DOHH2 (cell line): Measurements from ENCODE around the gene SMOC2.

Source experiments
- H3F3A ChIP-seq: fragments of 200-600 bp; sonication (generic), shearing (Covaris generic); 2 replicates; pipeline ENCODE4 v1.6.0; 2016; ENCODE audit warnings: antibody characterized with exemption, mild to moderate bottlenecking; ENCODE audit not compliant: control insufficient read depth, insufficient read depth
- H3K27ac ChIP-seq: fragments of 200-600 bp; sonication (generic); 2 replicates; pipeline ENCODE4 v1.5.1; 2014; ENCODE audit warnings: low read depth, mild to moderate bottlenecking, low read length, moderate library complexity
- H3K27me3 ChIP-seq: fragments of 200-600 bp; sonication (generic); 2 replicates; pipeline ENCODE4 v1.6.1; 2014; ENCODE audit warnings: mild to moderate bottlenecking, low read length, mixed read lengths; ENCODE audit not compliant: control insufficient read depth
- H3K36me3 ChIP-seq: fragments of 200-600 bp; sonication (generic); 2 replicates; pipeline ENCODE4 v1.6.1; 2014; ENCODE audit warnings: mild to moderate bottlenecking, low read length, moderate library complexity, mixed read lengths; ENCODE audit not compliant: control insufficient read depth
- H3K4me1 ChIP-seq: fragments of 200-600 bp; sonication (generic); 2 replicates; pipeline ENCODE4 v1.6.1; 2014; ENCODE audit warnings: mild to moderate bottlenecking, low read length, mixed read lengths; ENCODE audit not compliant: control insufficient read depth
- H3K4me2 ChIP-seq: fragments of 200-600 bp; sonication (generic); 2 replicates; pipeline ENCODE4 v1.6.0; 2014; ENCODE audit warnings: mild to moderate bottlenecking, low read length, moderate library complexity
- H3K4me3 ChIP-seq: fragments of 200-600 bp; sonication (generic); 2 replicates; pipeline ENCODE4 v1.5.1; 2014; ENCODE audit warnings: mild to moderate bottlenecking, low read length, mixed read lengths
- H3K79me2 ChIP-seq: fragments of 200-600 bp; sonication (generic); 2 replicates; pipeline ENCODE4 v1.6.1; 2014; ENCODE audit warnings: mild to moderate bottlenecking, low read length, mixed read lengths; ENCODE audit not compliant: control insufficient read depth
- H3K9me2 ChIP-seq: fragments of 200-600 bp; sonication (generic); replicated peaks from 2 replicates; pipeline ENCODE4 v1.6.1; 2014; ENCODE audit warnings: mild to moderate bottlenecking, low read length, mixed read lengths; ENCODE audit not compliant: control insufficient read depth
- H3K9me3 ChIP-seq: fragments of 200-600 bp; sonication (generic); 2 replicates; pipeline ENCODE4 v1.6.1; 2014; ENCODE audit warnings: antibody characterized with exemption, low read length, mixed read lengths; ENCODE audit not compliant: control insufficient read depth, insufficient read depth
- H4K20me1 ChIP-seq: fragments of 200-600 bp; sonication (generic); 2 replicates; pipeline ENCODE4 v1.6.0; 2014; ENCODE audit warnings: low read depth, mild to moderate bottlenecking, antibody characterized with exemption, low read length, moderate library complexity; ENCODE audit not compliant: control insufficient read depth, insufficient read depth
- CTCF ChIP-seq: fragments of 200-600 bp; sonication (generic); IDR thresholded peaks from one replicate; pipeline ENCODE4 v1.5.1; 2014; ENCODE audit warnings: antibody characterized with exemption, mild to moderate bottlenecking, low read depth, low read length; ENCODE audit not compliant: poor library complexity, severe bottlenecking
- EZH2phosphoT487 ChIP-seq: fragments of 200-600 bp; sonication (generic); IDR thresholded peaks from 2 replicates; pipeline ENCODE4 v1.6.1; 2017; ENCODE audit warnings: borderline replicate concordance, mild to moderate bottlenecking, antibody characterized with exemption, low read length, moderate library complexity, mixed read lengths

SMOC2 gene

GRCh38 chr6:168709390-168709789 is 268.4 kb downstream of the SMOC2 start:
- Histone ChIP-seq H3K9me3 (no peaks in the 10 kb centered on the region), H3K36me3 (no peaks in the 10 kb centered on the region), H3K27me3 (no peaks in the 10 kb centered on the region), H3K27ac (no peak overlapping the region), H3K4me2 (no peak overlapping the region), H4K20me1 (no peaks in the 10 kb centered on the region), H3K4me1 (no peaks in the 10 kb centered on the region), H3K4me3 (no peak overlapping the region), H3K9me2 (no peaks in the 10 kb centered on the region), H3F3A (no peaks in the 10 kb centered on the region), H3K79me2 (no peaks in the 10 kb centered on the region)
- TF ChIP-seq EZH2phosphoT487, result no peak
- no peak for TF ChIP-seq CTCF

- H4K20me1 ChIP-seq, result no peaks in the 10 kb centered on the region
- H3K9me3 ChIP-seq, result no peaks in the 10 kb centered on the region
- H3K27me3 ChIP-seq, result no peaks in the 10 kb centered on the region
- no peaks in the 10 kb centered on the region for H3K79me2 ChIP-seq
- no peak for TF ChIP-seq CTCF
- no peak for TF ChIP-seq EZH2phosphoT487
- H3K4me3 ChIP-seq, result no peak overlapping the region
- no peaks in the 10 kb centered on the region for H3K36me3 ChIP-seq
- no peaks in the 10 kb centered on the region for H3K9me2 ChIP-seq
- H3K4me1 ChIP-seq, result no peaks in the 10 kb centered on the region
- H3K27ac ChIP-seq, result no peak overlapping the region
- H3F3A ChIP-seq, result no peaks in the 10 kb centered on the region
- no peak overlapping the region for H3K4me2 ChIP-seq
Observed at GRCh38 chr6:168709991-168710390, 269.0 kb downstream of the SMOC2 start.

- no peaks in the 10 kb centered on the region for H3K79me2 ChIP-seq
- no peak overlapping the region for H3K4me2 ChIP-seq
- H3K27me3 ChIP-seq, result no peaks in the 10 kb centered on the region
- no peaks in the 10 kb centered on the region for H3F3A ChIP-seq
- H3K4me3 ChIP-seq, result no peak overlapping the region
- H3K27ac ChIP-seq, result no peak overlapping the region
- H3K36me3 ChIP-seq, result no peaks in the 10 kb centered on the region
- H3K9me3 ChIP-seq, result no peaks in the 10 kb centered on the region
- H3K4me1 ChIP-seq, result no peaks in the 10 kb centered on the region
- TF ChIP-seq CTCF, result peak; percentile 29
- TF ChIP-seq EZH2phosphoT487, result no peak
- no peaks in the 10 kb centered on the region for H4K20me1 ChIP-seq
- no peaks in the 10 kb centered on the region for H3K9me2 ChIP-seq
Observed at GRCh38 chr6:168711049-168711640, 270.2 kb downstream of the SMOC2 start.
